ENCODE results near the gene DRC1.

DRC1 gene

GRCh38 chr2:26399771-26400376 lies 1.8 kb upstream of the DRC1 start:
- DNase-seq (ENCODE audit: low read depth), result no peak

GRCh38 chr2:26400723-26401122 lies 997 bp upstream of the DRC1 start:
- DNase-seq (ENCODE audit: low read depth), result no peak

- DNase-seq (ENCODE audit: low read depth), result no peak
Measured at GRCh38 chr2:26407526-26407925, 5.8 kb downstream of the DRC1 start.

- DNase-seq (ENCODE audit: low read depth), result no peak
Measured at GRCh38 chr2:26409785-26410184, 8.1 kb downstream of the DRC1 start.

- no peak for DNase-seq (ENCODE audit: low read depth)
Measured at GRCh38 chr2:26410764-26411243, 9.1 kb downstream of the DRC1 start.

- DNase-seq (ENCODE audit: low read depth), result no peak
Measured at GRCh38 chr2:26411419-26411818, 9.7 kb downstream of the DRC1 start.

- DNase-seq (ENCODE audit: low read depth), result no peak
Measured at GRCh38 chr2:26412091-26412673, 10.5 kb downstream of the DRC1 start.

- no peak for DNase-seq (ENCODE audit: low read depth)
Measured at GRCh38 chr2:26414311-26414710, 12.6 kb downstream of the DRC1 start.

GRCh38 chr2:26421961-26422360 lies 20.2 kb downstream of the DRC1 start:
- DNase-seq (ENCODE audit: low read depth), result no peak

GRCh38 chr2:26422947-26423629 lies 21.4 kb downstream of the DRC1 start:
- no peak for DNase-seq (ENCODE audit: low read depth)

GRCh38 chr2:26423750-26424149 lies 22.0 kb downstream of the DRC1 start:
- no peak for DNase-seq (ENCODE audit: low read depth)

- DNase-seq (ENCODE audit: low read depth), result no peak
Measured at GRCh38 chr2:26424221-26424620, 22.5 kb downstream of the DRC1 start.

GRCh38 chr2:26428846-26429245 lies 27.1 kb downstream of the DRC1 start:
- no peak for DNase-seq (ENCODE audit: low read depth)

- no peak for DNase-seq (ENCODE audit: low read depth)
Measured at GRCh38 chr2:26429779-26430578, 28.3 kb downstream of the DRC1 start.

GRCh38 chr2:26430826-26431225 lies 29.1 kb downstream of the DRC1 start:
- no peak for DNase-seq (ENCODE audit: low read depth)

GRCh38 chr2:26432363-26432762 lies 30.6 kb downstream of the DRC1 start:
- DNase-seq (ENCODE audit: low read depth), result no peak

- DNase-seq (ENCODE audit: low read depth), result no peak
Measured at GRCh38 chr2:26432859-26433258, 31.1 kb downstream of the DRC1 start.

- DNase-seq (ENCODE audit: low read depth), result no peak
Measured at GRCh38 chr2:26435106-26435505, 33.4 kb downstream of the DRC1 start.

GRCh38 chr2:26438526-26438925 lies 36.8 kb downstream of the DRC1 start:
- DNase-seq (ENCODE audit: low read depth), result no peak

GRCh38 chr2:26438926-26439325 lies 37.2 kb downstream of the DRC1 start:
- DNase-seq (ENCODE audit: low read depth), result no peak

- no peak for DNase-seq (ENCODE audit: low read depth)
Measured at GRCh38 chr2:26442301-26442700, 40.6 kb downstream of the DRC1 start.

- DNase-seq (ENCODE audit: low read depth), result no peak
Measured at GRCh38 chr2:26442707-26443106, 41.0 kb downstream of the DRC1 start.

GRCh38 chr2:26444236-26444635 lies 42.5 kb downstream of the DRC1 start:
- no peak for DNase-seq (ENCODE audit: low read depth)

All from stimulated activated CD8-positive, alpha-beta memory T cell treated with anti-CD3 and anti-CD28 coated beads, Interleukin-12 subunit alpha, Interleukin-12 subunit beta, amount 100 ng/mL, for 4 hours (primary cell).